Spleen (tissue), 11 donors: ENCODE results near the gene WFDC1. TPM values are rescaled to one million over a fixed set of nuclear protein-coding genes. Genes with fewer than 3 reads are reported as not detected.

Source experiments
- DNase-seq: peaks from one replicate; pipeline ENCODE4 v3.0.0-alpha.2; 2020
- H3K27ac ChIP-seq, 8 donors: fragments of 200-600 bp; sonication (generic) in 7 of 8; 1 replicate in 4 of 8; 2 replicates in 4 of 8; pipeline versions ENCODE4 v1.5.0 to v1.8.0; 2016 to 2021; ENCODE audit warnings: inconsistent platforms in 4 of 8, mild to moderate bottlenecking in 4 of 8, moderate library complexity in 1 of 8
- H3K27me3 ChIP-seq, 7 donors: fragments of 200-600 bp; sonication (generic) in 6 of 7; replicated peaks in 1 of 7; 1 replicate in 4 of 7; 2 replicates in 3 of 7; pipeline versions ENCODE4 v1.5.0 to v1.8.0; 2016 to 2021; ENCODE audit warnings: inconsistent platforms in 3 of 7, mild to moderate bottlenecking in 1 of 7
- H3K36me3 ChIP-seq, 6 donors: fragments of 200-600 bp; sonication (generic) in 5 of 6; 1 replicate in 4 of 6; 2 replicates in 2 of 6; pipeline versions ENCODE4 v1.5.0 to v1.8.0; 2016 to 2021; ENCODE audit warnings: inconsistent platforms in 2 of 6
- H3K4me1 ChIP-seq, 6 donors: fragments of 200-600 bp; sonication (generic) in 5 of 6; 1 replicate in 3 of 6; 2 replicates in 3 of 6; pipeline versions ENCODE4 v1.5.0 to v1.8.0; 2016 to 2021; ENCODE audit warnings: inconsistent platforms in 3 of 6
- H3K4me3 ChIP-seq, 8 donors: fragments of 200-600 bp; sonication (generic) in 7 of 8; 1 replicate in 4 of 8; 2 replicates in 4 of 8; pipeline versions ENCODE4 v1.5.0 to v1.8.0; 2016 to 2021; ENCODE audit warnings: inconsistent platforms in 4 of 8, mild to moderate bottlenecking in 4 of 8, moderate library complexity in 2 of 8
- H3K9me3 ChIP-seq, 8 donors: fragments of 200-600 bp; sonication (generic) in 7 of 8; 1 replicate in 4 of 8; 2 replicates in 4 of 8; pipeline versions ENCODE4 v1.5.0 to v1.8.0; 2016 to 2021; ENCODE audit warnings: inconsistent platforms in 4 of 8
- CTCF ChIP-seq, 11 experiments: fragments of 200-600 bp in 7 of 11; fragments of 450-650 bp in 4 of 11; sonication (generic) in 4 of 11; IDR thresholded peaks in 8 of 11; conservative IDR thresholded peaks in 3 of 11; 1 replicate in 7 of 11; 2 replicates in 4 of 11; pipeline versions ENCODE4 v1.4.0 to v1.8.0; 2016 to 2021; ENCODE audit warnings: antibody characterized with exemption in 11 of 11, inconsistent platforms in 4 of 11, mild to moderate bottlenecking in 1 of 11
- POLR2A ChIP-seq, 3 donors: fragments of 450-650 bp; IDR thresholded peaks; one replicate each; pipeline ENCODE4 v1.5.1; 2017; ENCODE audit warnings: antibody characterized with exemption in 3 of 3, mild to moderate bottlenecking in 1 of 3
- POLR2AphosphoS5 ChIP-seq, 3 donors: sonication (generic); formaldehyde crosslinking; IDR thresholded peaks; one replicate each; pipeline ENCODE4 v1.5.1; 2017; ENCODE audit warnings: antibody characterized with exemption in 3 of 3
- WGBS, 5 donors: extraction: QIAGEN DNeasy Blood & Tissue Kit in 3 of 5; methylation state at CpG; one replicate each; pipeline versions ENCODE4 v1.1.5 to v1.1.7; 2013 to 2018; 5-methylcytosine and 5-hydroxymethylcytosine counted together
- intact Hi-C: fragments of 100-400 bp; cut with DNase I; formaldehyde crosslinking; loops from one replicate; pipeline ENCODE4 v1.15.0; 2023; ENCODE audit warnings: low total_unique reads
- polyA plus RNA-seq, 3 donors: library from polyadenylated mRNA; stranded (reverse); fragments of 200-250 nt; gene quantifications; one replicate each; pipeline ENCODE4 v1.2.1, GENCODE V29; 2013
- total RNA-seq, 7 donors: library from RNA; depleted of rRNA in 3 of 7; stranded (reverse); fragments of >200 nt in 3 of 7; fragmentation: NEBNext Ultra II Directional in 4 of 7; extraction: Animal tissue kit (Norgen Biotek cat#: 25700) in 4 of 7; gene quantifications; one replicate each; pipeline versions ENCODE4 v1.1.0 to v1.2.1, GENCODE V29; 2016 to 2021
- donor health status: healthy with polysubstance abuse.
- donor health status: DM: no; HTN: no; CAD: no; lungs with moderate emphysema.
- donor health status: DM: no; HTN: no; CAD: no.
- donor health status: Bipolar disorder and iron deficiency.
- donor health status: healthy.
- donor health status: DM: no; HTN: no; CAD: no.
- donor health status: DM: yes; HTN: yes; CAD: no.

WFDC1 gene
- total and polyA plus RNA-seq, 10 donors: 1.6 to 6.6 (median 2.2) TPM

- 72 to 79% (median 74%) methylated on average over 12 to 13 of the region's 13 CpGs for WGBS, 5 donors
- H3K4me1 ChIP-seq: peaks cover 0 to 13% (median 4%) of the 10 kb centered on the region in 6 donors
- intact Hi-C loops: no loop called here
- TF ChIP-seq CTCF (IDR thresholded peaks at IDR 0.05 in 8 of 11, conservative IDR thresholded peaks at IDR 0.05 in 3 of 11) (no peak), POLR2AphosphoS5 (IDR thresholded peaks at IDR 0.05) (no peak), POLR2A (IDR thresholded peaks at IDR 0.05) (no peak)
- no peak overlapping the region for H3K27ac ChIP-seq
- no peaks in the 10 kb centered on the region for H3K9me3 ChIP-seq
- peaks cover 0 to 27% (median 10%) of the 10 kb centered on the region in 7 donors for H3K27me3 ChIP-seq
- H3K4me3 ChIP-seq: no peak overlapping the region
- no peaks in the 10 kb centered on the region for H3K36me3 ChIP-seq
- DNase-seq: no peak
Observed at GRCh38 chr16:84362471-84362941, 67.8 kb downstream of the WFDC1 start.

- intact Hi-C loops: no loop called here
- no peak for TF ChIP-seq CTCF (IDR thresholded peaks at IDR 0.05 in 8 of 11, conservative IDR thresholded peaks at IDR 0.05 in 3 of 11)
- no peak for TF ChIP-seq POLR2AphosphoS5 (IDR thresholded peaks at IDR 0.05)
- no peak for TF ChIP-seq POLR2A (IDR thresholded peaks at IDR 0.05)
Observed at GRCh38 chr16:84366208-84366607, 71.5 kb downstream of the WFDC1 start.

GRCh38 chr16:84367297-84367680 is 72.6 kb downstream of the WFDC1 start:
- intact Hi-C loops: no loop called here
- peaks cover 8 to 38% (median 18%) of the 10 kb centered on the region in 6 donors for H3K4me1 ChIP-seq
- DNase-seq: peak; percentile 82
- no peaks in the 10 kb centered on the region for H3K36me3 ChIP-seq
- no peak overlapping the region for H3K27ac ChIP-seq
- no peaks in the 10 kb centered on the region for H3K9me3 ChIP-seq
- peaks cover 3 to 69% (median 41%) of the 10 kb centered on the region in 7 donors for H3K27me3 ChIP-seq
- 28 to 43% (median 36%) methylated on average over 5 to 9 of the region's 9 CpGs for WGBS, 5 donors
- TF ChIP-seq POLR2A (IDR thresholded peaks at IDR 0.05): no peak
- TF ChIP-seq POLR2AphosphoS5 (IDR thresholded peaks at IDR 0.05): no peak
- TF ChIP-seq CTCF (IDR thresholded peaks at IDR 0.05 in 8 of 11, conservative IDR thresholded peaks at IDR 0.05 in 3 of 11): no peak
- H3K4me3 ChIP-seq: no peak overlapping the region

More at GRCh38 chr16:84366208-84366607, 71.5 kb downstream of the WFDC1 start:
- DNase-seq: no peak
- Histone ChIP-seq H3K27me3 (peaks cover 3 to 58% (median 41%) of the 10 kb centered on the region in 7 donors), H3K9me3 (no peaks in the 10 kb centered on the region), H3K27ac (no peak overlapping the region), H3K4me1 (peaks cover 8 to 38% (median 18%) of the 10 kb centered on the region in 6 donors), H3K36me3 (no peaks in the 10 kb centered on the region), H3K4me3 (no peak overlapping the region)
- 78 to 92% (median 87%) methylated on average over 9 of the region's 9 CpGs for WGBS, 5 donors

GRCh38 chr16:84367750-84368307 is 73.2 kb downstream of the WFDC1 start:
- Histone ChIP-seq H3K4me1 (peaks cover 8 to 38% (median 18%) of the 10 kb centered on the region in 6 donors), H3K9me3 (no peaks in the 10 kb centered on the region), H3K27me3 (peaks cover 3 to 74% (median 41%) of the 10 kb centered on the region in 7 donors), H3K27ac (peak overlapping the region in 2 of 8 donors; percentile 13 to 53), H3K4me3 (peak overlapping the region in 6 of 8 donors; percentile 11 to 52 (median 30)), H3K36me3 (no peaks in the 10 kb centered on the region)
- TF ChIP-seq CTCF (IDR thresholded peaks at IDR 0.05 in 8 of 11, conservative IDR thresholded peaks at IDR 0.05 in 3 of 11) (no peak), POLR2A (IDR thresholded peaks at IDR 0.05) (no peak), POLR2AphosphoS5 (IDR thresholded peaks at IDR 0.05) (no peak)
- WGBS, 5 donors: 22 to 32% (median 26%) methylated on average over 26 to 27 of the region's 27 CpGs
- intact Hi-C loops: no loop called here
- DNase-seq: peak; percentile 77
